Smooth muscle cell (in vitro differentiated cells): ENCODE measurements around the gene GRK6. TPM values are rescaled to one million over a fixed set of nuclear protein-coding genes. Genes with fewer than 3 reads are reported as not detected.

Experiments used
- DNase-seq: peaks from one replicate; lab custom pipeline; 2025; ENCODE audit not compliant: unreplicated experiment; lab: John Stamatoyannopoulos, UW
- H2AFZ ChIP-seq: fragments of 200-600 bp; sonication (generic); 2 replicates; pipeline ENCODE4 v1.6.0; 2016; ENCODE audit warnings: antibody characterized with exemption, low read depth, mild to moderate bottlenecking
- H3F3A ChIP-seq: fragments of 200-600 bp; sonication (generic); 2 replicates; pipeline ENCODE4 v1.6.0; 2017; ENCODE audit warnings: antibody characterized with exemption, low read depth
- H3K27ac ChIP-seq: fragments of 200-600 bp; sonication (generic); 2 replicates; pipeline ENCODE4 v1.5.1; 2016; ENCODE audit warnings: low read depth, mild to moderate bottlenecking
- H3K27me3 ChIP-seq: fragments of 200-600 bp; sonication (generic); 2 replicates; pipeline ENCODE4 v1.6.1; 2016; ENCODE audit warnings: low read depth, mild to moderate bottlenecking
- H3K36me3 ChIP-seq: fragments of 200-600 bp; sonication (generic); 2 replicates; pipeline ENCODE4 v1.5.1; 2016; ENCODE audit warnings: low read depth
- H3K4me1 ChIP-seq: fragments of 200-600 bp; sonication (generic); 2 replicates; pipeline ENCODE4 v1.5.1; 2016; ENCODE audit warnings: low read depth
- H3K4me2 ChIP-seq: fragments of 200-600 bp; sonication (generic); 2 replicates; pipeline ENCODE4 v1.6.0; 2016; ENCODE audit warnings: mild to moderate bottlenecking
- H3K4me3 ChIP-seq: fragments of 200-600 bp; sonication (generic); 2 replicates; pipeline ENCODE4 v1.5.1; 2016; ENCODE audit warnings: mild to moderate bottlenecking
- H3K79me2 ChIP-seq: fragments of 200-600 bp; sonication (generic); 2 replicates; pipeline ENCODE4 v1.6.0; 2016; ENCODE audit warnings: low read depth, mild to moderate bottlenecking
- H3K9ac ChIP-seq: fragments of 200-600 bp; sonication (generic); 2 replicates; pipeline ENCODE4 v1.6.0; 2016; ENCODE audit warnings: low read depth
- H3K9me3 ChIP-seq: fragments of 200-600 bp; sonication (generic); replicated peaks from 2 replicates; pipeline ENCODE4 v1.5.1; 2016; ENCODE audit warnings: low read depth
- H4K20me1 ChIP-seq: fragments of 200-600 bp; sonication (generic); 2 replicates; pipeline ENCODE4 v1.6.0; 2016; ENCODE audit warnings: low read depth
- CTCF ChIP-seq: fragments of 200-600 bp; sonication (generic); IDR thresholded peaks from 2 replicates; pipeline ENCODE4 v1.5.1; 2017; ENCODE audit warnings: borderline replicate concordance, mild to moderate bottlenecking, antibody characterized with exemption; ENCODE audit not compliant: insufficient read depth, poor library complexity, severe bottlenecking
- WGBS: methylation state at CpG from one replicate; pipeline ENCODE4 v1.1.7; 2016; ENCODE audit warnings: low lambda C conversion rate; 5-methylcytosine and 5-hydroxymethylcytosine counted together
- polyA plus RNA-seq: library from polyadenylated mRNA; unstranded; fragments of >200 nt; fragmentation: Nextera tagmentation; extraction: Ambion mirVana; gene quantifications from 2 replicates; pipeline ENCODE4 v1.2.1, GENCODE V29; 2016
- total RNA-seq: library from RNA; depleted of rRNA; stranded (reverse); fragments of >200 nt; gene quantifications from 2 replicates; pipeline ENCODE4 v1.2.3, GENCODE V29; 2014

GRK6 gene
- total and polyA plus RNA-seq, 2 experiments from 2014 or later = 20.8 to 28.5 TPM

DNA sequence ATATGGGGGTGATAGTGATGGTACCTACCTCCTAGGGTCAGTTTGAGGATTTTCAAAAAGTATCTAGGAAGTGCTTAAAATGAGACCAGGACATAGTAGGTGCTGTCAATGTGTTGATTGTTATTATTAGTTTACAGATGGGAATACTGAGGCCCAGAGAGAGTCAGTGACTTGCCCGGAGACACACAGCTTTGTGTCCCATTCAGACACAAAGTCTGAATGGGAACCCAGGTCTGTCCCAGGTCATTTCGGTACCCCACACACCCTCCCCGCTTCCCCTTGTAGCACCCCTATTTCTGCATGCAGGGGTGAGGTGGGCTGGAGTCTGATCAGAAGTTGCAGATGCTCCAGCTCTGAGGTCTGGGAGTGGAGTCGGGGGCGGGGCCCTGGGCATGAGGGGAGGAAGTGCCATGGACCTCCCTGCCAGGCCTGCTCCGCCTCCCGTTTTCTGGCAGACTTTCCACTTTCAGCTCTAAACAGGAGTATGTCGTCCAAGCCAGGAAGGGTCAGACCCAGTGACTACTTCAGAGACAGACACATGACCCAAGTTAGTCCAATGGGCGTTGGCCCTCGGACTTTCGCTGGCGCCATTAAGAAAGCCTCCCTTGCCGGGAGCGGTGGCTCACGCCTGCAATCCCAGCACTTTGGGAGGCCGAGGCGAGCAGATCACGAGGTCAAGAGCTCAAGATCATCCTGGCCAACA, 50.2 kb downstream of the GRK6 start:
- Histone ChIP-seq H3K4me1 (peaks cover 12% of the 10 kb centered on the region), H3K9me3 (no peaks in the 10 kb centered on the region)

DNA sequence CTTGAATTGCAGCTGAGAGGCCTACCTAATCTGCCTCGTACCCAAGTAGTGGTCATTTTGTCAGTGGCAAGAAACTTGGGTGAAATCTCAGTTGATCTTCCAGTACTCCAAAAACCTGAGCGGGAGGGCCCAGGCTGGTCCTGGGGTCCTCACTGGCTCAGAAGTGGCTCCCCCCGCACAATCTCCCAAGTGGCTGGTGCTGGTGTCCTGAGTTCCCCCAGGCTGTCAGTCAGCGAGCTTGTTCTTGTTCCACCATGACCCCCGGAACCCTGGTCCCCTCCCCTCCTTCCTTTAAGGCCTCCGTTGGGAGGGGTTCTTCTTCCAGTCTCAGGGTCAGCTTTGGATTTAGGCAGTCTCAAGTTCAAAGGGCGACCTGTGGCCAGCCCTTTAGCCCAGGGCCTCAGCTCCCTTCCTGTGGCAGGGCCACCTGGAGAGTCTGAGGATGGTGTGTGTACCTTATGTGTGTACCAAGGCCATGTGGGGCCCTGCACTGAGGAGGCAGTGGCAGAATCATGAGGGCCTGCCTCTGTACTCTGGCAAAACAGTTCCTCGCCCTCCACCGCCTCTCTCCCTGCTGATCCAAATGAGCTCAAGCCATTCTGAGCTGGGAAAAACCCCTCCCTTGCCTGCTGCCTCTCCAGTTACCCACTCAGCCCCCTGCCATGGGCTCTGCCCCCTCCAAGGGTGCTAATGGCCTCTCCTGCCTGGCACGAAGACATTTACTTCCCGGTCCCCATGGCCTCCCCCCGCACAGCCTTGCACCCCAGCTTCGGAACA, 51.4 kb downstream of the GRK6 start:
- H2AFZ ChIP-seq = no peak overlapping the region
- no peaks in the 10 kb centered on the region for H3K36me3 ChIP-seq
- peaks cover 43% of the 10 kb centered on the region for H4K20me1 ChIP-seq
- peaks cover 1% of the 10 kb centered on the region for H3K79me2 ChIP-seq
- H3K4me2 ChIP-seq = no peak overlapping the region
- DNase-seq = no peak
- H3K4me1 ChIP-seq = peaks cover 4% of the 10 kb centered on the region
- no peak overlapping the region for H3K9ac ChIP-seq
- H3K27me3 ChIP-seq = no peaks in the 10 kb centered on the region
- H3K4me3 ChIP-seq = no peak overlapping the region
- peak overlapping the region; percentile 11 for H3K27ac ChIP-seq
- H3F3A ChIP-seq = peaks cover 47% of the 10 kb centered on the region
- H3K9me3 ChIP-seq = no peaks in the 10 kb centered on the region
- 96% methylated on average over 13 of the region's 13 CpGs for WGBS
- no peak for TF ChIP-seq CTCF

More for the DNA sequence above, 50.2 kb downstream of the GRK6 start:
- TF ChIP-seq CTCF = no peak
- H3K27ac ChIP-seq = no peak overlapping the region
- no peaks in the 10 kb centered on the region for H3K36me3 ChIP-seq
- H3F3A ChIP-seq = peaks cover 46% of the 10 kb centered on the region
- WGBS = 85% methylated on average over 18 of the region's 18 CpGs
- H3K27me3 ChIP-seq = no peaks in the 10 kb centered on the region
- no peak overlapping the region for H3K4me3 ChIP-seq
- no peak overlapping the region for H3K9ac ChIP-seq
- peaks cover 13% of the 10 kb centered on the region for H3K79me2 ChIP-seq
- H4K20me1 ChIP-seq = peaks cover 43% of the 10 kb centered on the region
- DNase-seq = no peak
- H2AFZ ChIP-seq = no peak overlapping the region
- no peak overlapping the region for H3K4me2 ChIP-seq

DNA sequence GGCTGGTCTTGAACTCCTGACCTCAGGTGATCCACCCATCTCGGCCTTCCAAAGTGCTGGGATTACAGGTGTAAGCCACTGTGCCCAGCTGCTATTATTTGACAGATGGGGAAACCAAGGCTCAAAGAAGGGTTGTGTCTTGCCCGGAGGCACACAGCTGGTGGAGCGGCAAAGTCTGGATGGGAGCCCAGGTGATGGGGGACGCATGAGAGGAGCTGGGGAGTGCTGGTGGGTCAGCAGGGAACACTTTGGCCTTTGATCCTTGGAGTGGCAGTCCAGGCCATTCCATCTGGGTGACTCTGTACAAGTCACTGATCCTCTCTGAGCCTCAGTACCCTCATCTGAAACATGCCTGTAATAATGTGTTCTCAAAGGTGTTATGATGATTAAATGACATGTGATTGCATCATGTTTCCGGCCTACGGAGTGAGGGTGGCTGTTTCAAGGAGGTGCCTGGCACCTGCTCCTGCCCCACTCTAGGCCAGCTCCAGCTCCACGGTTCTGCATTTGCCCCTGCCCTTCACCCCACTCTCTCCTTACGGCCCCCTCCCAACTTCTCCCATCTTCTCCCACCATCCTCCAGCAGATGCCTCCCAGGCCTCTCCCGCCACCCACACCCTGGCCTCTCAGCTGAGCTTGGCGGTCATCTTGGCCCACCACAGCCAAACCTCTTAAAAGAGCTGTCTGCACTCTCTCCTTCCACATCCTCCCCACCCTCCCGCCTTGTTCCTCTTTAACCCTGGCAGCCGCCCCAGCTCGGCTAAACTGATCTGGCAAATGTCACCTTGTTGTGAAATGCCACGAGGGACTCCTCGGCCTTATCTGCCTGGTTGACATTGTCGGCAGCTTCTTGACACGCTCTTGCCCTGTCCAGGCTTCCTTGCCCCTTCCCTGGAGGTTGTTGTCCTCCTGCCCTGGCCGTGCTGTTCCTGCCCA, 52.5 kb downstream of the GRK6 start:
- peak overlapping the region; percentile 71 for H3K27ac ChIP-seq
- 42% methylated on average over 18 of the region's 18 CpGs for WGBS
- no peaks in the 10 kb centered on the region for H3K27me3 ChIP-seq
- H3K9ac ChIP-seq = no peak overlapping the region
- H3K4me1 ChIP-seq = peaks cover 2% of the 10 kb centered on the region
- no peaks in the 10 kb centered on the region for H3K9me3 ChIP-seq
- H2AFZ ChIP-seq = no peak overlapping the region
- no peak overlapping the region for H3K4me3 ChIP-seq
- no peaks in the 10 kb centered on the region for H3K79me2 ChIP-seq
- no peak for DNase-seq
- peaks cover 54% of the 10 kb centered on the region for H4K20me1 ChIP-seq
- TF ChIP-seq CTCF = no peak
- H3K4me2 ChIP-seq = peak overlapping the region; percentile 15
- H3K36me3 ChIP-seq = no peaks in the 10 kb centered on the region
- peaks cover 56% of the 10 kb centered on the region for H3F3A ChIP-seq
